ENCODE measurements around the gene REXO4. TPM values are rescaled to one million over a fixed set of nuclear protein-coding genes. Genes with fewer than 3 reads are reported as not detected.
A peak's percentile ranks its signal among the peaks of the same experiment; 100 is the strongest.

Gene REXO4
- total and polyA plus RNA-seq, 2 of the 13 experiments (the other 11 are each of a cell fraction or from before 2014, with no cell fraction given) = 18.5 to 30.4 TPM

DNA sequence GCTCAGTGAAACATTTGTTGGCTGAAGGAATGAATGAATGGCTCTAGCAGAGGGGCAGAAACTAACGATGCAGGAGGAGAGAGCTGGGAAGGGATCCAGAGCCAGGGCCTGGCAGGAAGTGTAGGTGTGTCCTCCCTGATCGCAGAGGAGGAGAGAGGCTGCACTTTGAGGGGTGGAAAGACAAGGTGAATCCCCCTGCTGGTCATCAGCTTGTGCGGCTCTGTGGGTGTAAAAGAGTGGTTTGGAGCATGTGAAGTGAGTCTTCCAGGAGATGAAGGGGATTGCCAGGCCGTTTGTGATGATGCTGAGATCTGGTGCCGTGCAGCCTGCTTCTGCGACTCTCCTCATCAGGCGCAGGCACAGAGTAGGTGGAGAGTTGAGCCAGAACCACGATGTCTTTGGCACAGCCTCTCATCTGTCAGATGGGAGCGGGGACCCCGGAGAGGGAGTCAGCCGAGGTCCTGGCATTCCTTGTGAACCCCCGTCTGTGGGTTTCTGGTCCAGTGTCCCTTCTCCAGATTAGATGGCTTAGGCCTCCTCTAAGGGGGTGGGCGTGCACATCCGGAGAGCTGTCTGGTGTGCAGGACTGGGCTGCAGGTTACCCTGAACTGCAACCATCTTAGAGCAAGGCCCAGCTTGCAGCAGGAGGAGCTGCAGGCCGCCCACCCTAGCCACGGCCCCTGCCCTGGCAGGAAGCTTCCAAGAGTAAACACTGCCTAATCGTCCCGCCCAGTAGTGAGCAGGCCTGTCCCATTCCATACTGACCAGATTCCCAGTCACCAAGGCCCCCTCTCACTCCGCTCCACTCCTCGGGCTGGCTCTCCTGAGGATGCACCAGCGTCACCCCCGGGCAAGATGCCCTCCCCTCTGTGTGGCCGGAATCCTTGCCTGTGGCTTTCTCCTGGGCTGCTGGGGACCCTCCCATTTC, 4.1 kb upstream of the REXO4 start, which contains the start of gene ADAMTS13 (continued):
- TF ChIP-seq, protein P1, sequence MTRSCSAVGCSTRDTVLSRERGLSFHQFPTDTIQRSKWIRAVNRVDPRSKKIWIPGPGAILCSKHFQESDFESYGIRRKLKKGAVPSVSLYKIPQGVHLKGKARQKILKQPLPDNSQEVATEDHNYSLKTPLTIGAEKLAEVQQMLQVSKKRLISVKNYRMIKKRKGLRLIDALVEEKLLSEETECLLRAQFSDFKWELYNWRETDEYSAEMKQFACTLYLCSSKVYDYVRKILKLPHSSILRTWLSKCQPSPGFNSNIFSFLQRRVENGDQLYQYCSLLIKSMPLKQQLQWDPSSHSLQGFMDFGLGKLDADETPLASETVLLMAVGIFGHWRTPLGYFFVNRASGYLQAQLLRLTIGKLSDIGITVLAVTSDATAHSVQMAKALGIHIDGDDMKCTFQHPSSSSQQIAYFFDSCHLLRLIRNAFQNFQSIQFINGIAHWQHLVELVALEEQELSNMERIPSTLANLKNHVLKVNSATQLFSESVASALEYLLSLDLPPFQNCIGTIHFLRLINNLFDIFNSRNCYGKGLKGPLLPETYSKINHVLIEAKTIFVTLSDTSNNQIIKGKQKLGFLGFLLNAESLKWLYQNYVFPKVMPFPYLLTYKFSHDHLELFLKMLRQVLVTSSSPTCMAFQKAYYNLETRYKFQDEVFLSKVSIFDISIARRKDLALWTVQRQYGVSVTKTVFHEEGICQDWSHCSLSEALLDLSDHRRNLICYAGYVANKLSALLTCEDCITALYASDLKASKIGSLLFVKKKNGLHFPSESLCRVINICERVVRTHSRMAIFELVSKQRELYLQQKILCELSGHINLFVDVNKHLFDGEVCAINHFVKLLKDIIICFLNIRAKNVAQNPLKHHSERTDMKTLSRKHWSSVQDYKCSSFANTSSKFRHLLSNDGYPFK (CRISPR knock-in tag; IDR thresholded peaks at IDR 0.05; ENCODE audit: borderline replicate concordance) = no peak
- TF ChIP-seq ZNF501 (CRISPR knock-in tag; IDR thresholded peaks at IDR 0.05) (0 out of 2 replicates have a peak, but pooled peaks have one; percentile 31), ZNF263 (CRISPR knock-in tag; IDR thresholded peaks at IDR 0.05) (peak; percentile 76), FOXA1 (IDR thresholded peaks at IDR 0.05) (no peak), FOXA1 (CRISPR knock-in tag; IDR thresholded peaks at IDR 0.05) (peak; percentile 78), PRPF4 (IDR thresholded peaks at IDR 0.05; ENCODE audit: low read depth, low read length, poor library complexity, severe bottlenecking) (no peak), ZFX (CRISPR knock-in tag; IDR thresholded peaks at IDR 0.05; ENCODE audit: low read depth) (peak; percentile 78), ZNF788 (CRISPR knock-in tag; IDR thresholded peaks at IDR 0.05; ENCODE audit: borderline replicate concordance) (peak; percentile 50; the same call in 1 of the 2 replicates), FOXK1 (CRISPR knock-in tag; IDR thresholded peaks at IDR 0.05; ENCODE audit: borderline replicate concordance, low read depth) (no peak), ZSCAN21 (CRISPR knock-in tag; IDR thresholded peaks at IDR 0.05; ENCODE audit: borderline replicate concordance) (no peak), HHEX (CRISPR knock-in tag; IDR thresholded peaks at IDR 0.05) (no peak)
- TF ChIP-seq, protein P2, sequence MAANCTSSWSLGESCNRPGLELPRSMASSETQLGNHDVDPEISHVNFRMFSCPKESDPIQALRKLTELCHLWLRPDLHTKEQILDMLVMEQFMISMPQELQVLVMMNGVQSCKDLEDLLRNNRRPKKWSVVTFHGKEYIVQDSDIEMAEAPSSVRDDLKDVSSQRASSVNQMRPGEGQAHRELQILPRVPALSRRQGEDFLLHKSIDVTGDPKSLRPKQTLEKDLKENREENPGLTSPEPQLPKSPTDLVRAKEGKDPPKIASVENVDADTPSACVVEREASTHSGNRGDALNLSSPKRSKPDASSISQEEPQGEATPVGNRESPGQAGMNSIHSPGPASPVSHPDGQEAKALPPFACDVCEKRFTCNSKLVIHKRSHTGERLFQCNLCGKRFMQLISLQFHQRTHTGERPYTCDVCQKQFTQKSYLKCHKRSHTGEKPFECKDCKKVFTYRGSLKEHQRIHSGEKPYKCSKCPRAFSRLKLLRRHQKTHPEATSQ (CRISPR knock-in tag; IDR thresholded peaks at IDR 0.05; ENCODE audit: borderline replicate concordance) = no peak
- TF ChIP-seq, protein P3, sequence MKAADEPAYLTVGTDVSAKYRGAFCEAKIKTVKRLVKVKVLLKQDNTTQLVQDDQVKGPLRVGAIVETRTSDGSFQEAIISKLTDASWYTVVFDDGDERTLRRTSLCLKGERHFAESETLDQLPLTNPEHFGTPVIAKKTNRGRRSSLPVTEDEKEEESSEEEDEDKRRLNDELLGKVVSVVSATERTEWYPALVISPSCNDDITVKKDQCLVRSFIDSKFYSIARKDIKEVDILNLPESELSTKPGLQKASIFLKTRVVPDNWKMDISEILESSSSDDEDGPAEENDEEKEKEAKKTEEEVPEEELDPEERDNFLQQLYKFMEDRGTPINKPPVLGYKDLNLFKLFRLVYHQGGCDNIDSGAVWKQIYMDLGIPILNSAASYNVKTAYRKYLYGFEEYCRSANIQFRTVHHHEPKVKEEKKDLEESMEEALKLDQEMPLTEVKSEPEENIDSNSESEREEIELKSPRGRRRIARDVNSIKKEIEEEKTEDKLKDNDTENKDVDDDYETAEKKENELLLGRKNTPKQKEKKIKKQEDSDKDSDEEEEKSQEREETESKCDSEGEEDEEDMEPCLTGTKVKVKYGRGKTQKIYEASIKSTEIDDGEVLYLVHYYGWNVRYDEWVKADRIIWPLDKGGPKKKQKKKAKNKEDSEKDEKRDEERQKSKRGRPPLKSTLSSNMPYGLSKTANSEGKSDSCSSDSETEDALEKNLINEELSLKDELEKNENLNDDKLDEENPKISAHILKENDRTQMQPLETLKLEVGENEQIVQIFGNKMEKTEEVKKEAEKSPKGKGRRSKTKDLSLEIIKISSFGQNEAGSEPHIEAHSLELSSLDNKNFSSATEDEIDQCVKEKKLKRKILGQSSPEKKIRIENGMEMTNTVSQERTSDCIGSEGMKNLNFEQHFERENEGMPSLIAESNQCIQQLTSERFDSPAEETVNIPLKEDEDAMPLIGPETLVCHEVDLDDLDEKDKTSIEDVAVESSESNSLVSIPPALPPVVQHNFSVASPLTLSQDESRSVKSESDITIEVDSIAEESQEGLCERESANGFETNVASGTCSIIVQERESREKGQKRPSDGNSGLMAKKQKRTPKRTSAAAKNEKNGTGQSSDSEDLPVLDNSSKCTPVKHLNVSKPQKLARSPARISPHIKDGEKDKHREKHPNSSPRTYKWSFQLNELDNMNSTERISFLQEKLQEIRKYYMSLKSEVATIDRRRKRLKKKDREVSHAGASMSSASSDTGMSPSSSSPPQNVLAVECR (CRISPR knock-in tag; IDR thresholded peaks at IDR 0.05; ENCODE audit: borderline replicate concordance) = peak; percentile 47; the same call in 1 of the 2 replicates
- TF ChIP-seq, protein P4, sequence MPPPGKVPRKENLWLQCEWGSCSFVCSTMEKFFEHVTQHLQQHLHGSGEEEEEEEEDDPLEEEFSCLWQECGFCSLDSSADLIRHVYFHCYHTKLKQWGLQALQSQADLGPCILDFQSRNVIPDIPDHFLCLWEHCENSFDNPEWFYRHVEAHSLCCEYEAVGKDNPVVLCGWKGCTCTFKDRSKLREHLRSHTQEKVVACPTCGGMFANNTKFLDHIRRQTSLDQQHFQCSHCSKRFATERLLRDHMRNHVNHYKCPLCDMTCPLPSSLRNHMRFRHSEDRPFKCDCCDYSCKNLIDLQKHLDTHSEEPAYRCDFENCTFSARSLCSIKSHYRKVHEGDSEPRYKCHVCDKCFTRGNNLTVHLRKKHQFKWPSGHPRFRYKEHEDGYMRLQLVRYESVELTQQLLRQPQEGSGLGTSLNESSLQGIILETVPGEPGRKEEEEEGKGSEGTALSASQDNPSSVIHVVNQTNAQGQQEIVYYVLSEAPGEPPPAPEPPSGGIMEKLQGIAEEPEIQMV (CRISPR knock-in tag; IDR thresholded peaks at IDR 0.05; ENCODE audit: low read depth) = no peak
